Measurements from ENCODE around the gene ELMO1. TPM values are rescaled to one million over a fixed set of nuclear protein-coding genes. Genes with fewer than 3 reads are reported as not detected.

The ELMO1 gene
- total RNA-seq, 1 donor from 2014 or later = 127 TPM

DNA sequence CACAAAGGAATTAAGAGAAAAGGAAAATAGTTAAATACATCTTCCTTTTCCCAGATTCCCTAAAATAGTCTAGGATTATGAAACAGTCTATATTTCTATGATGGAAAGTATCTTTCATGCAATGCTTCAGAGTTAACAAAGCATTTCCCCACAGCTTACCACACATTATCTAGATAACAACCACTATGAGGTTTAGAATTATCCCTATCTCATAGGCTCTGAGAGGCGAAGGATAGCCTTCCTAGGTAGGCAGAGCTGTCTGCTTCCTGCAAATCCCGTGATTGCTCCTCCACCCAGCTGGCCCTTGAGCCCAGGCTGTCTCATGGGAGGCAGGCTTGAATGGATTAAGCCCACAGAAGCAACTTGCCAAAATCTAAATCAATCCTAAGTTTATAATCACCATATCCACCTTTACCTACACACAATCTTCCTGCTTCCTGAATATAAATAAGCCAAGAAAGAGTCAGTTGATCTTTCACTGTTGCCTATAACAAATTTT, 402.9 kb downstream of the ELMO1 start:
- intact Hi-C loops (cut with micrococcal nuclease) = no loop called here

DNA sequence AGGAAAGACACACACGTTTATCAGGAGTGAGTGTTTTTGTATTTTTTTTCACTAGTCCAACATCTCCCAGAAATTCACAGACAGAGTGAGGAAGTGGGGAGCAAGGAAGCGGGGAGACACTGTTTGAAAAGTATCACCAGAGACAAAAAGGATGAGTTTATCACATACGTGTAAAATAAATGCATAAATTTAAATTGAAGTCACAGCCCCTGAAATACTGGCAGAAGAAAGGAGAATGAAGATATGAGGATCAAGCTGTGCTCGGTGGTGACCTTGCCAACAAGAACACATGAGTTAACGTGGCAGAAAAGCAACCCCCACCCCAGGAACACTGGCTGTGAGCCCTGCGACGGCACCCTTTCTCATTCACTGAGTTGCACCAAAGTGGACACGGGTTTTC, 407.2 kb downstream of the ELMO1 start:
- intact Hi-C loops (cut with micrococcal nuclease) = no loop called here

DNA sequence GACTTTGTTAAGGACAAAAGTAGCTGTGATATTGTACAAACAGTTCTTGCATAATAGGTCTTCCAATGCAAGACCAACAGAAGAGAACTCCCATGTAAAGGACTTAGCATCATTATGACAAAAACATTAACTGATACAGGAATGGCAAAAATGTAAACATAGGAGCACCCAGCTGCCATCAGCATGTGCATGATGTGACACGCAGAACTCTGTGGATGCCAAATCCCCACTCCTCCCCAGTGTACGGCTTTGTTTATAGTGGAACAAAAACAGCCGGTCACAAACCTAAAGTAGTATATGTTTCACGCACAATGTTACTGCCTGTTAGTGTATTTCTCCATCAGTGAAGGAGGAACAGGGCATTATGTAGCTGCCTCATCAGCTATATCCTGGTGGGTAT, 408.3 kb downstream of the ELMO1 start:
- intact Hi-C loops (cut with micrococcal nuclease) = no loop called here

DNA sequence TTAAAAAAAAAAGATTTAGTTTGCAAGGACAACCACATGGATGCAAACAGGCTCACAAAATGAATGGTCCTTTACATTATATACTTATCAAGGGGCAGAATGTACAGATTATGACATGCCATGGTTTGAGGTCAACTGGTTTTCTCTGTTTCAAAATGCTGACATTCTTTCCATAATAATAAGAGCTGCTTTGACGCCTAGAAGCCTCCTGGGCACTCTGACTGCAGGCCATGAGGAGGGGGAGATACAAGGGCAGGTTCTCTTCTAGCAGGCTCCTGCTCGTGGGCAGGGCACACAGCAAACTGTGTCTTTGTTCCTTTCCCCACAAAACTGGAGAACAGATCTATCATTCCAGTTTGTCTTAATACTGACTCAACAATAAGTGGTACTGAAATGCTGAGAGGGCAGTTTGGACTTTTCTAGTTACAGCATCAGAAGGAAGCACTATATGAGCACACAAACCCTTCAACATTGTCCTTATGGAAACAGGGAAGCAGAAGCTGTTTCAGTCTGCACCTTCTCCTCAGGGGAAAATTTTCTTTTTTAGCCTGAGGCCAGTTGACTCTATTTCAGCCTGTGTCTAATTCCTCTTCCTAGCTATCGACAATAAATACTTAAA, 409.4 kb downstream of the ELMO1 start:
- intact Hi-C loops (cut with micrococcal nuclease) = no loop called here

DNA sequence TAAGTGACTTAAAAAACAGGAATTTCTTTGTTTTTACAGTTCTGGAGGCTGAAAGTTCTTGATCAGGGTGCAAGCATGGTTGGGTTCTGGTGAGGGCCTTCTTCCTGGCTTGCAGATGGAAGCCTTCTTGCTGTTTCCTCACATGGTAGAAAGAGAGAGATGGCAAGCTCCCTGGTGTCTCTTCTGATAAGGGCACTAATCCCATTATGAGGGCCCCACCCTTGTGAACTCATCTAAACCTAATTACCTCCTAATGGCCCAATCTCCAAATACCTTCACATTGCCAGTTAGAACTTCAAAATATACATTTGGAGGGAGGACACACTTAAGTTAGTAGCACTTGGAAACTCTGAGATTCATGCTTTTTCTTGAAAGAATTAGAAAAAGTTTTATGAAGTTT, 410.0 kb downstream of the ELMO1 start:
- intact Hi-C loops (cut with micrococcal nuclease) = no loop called here

DNA sequence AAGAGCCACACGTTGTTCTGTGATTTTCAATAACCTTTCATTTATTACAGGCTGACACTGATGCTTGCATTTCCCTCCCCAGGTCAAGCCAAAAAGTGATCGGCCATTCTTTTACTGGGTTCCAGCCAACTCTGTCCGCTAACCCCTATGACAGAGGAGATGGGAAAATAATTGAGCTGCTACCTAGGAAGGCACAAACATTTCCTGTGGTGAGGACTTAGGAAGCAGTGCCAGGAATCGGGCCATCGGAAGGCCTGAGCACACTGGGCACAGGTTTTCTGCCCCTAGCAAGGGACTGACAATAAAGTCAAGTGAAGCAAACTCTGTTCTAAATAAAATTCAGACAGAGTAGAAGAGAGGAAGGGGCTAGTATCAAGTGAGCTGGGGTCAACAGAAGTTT, 411.4 kb downstream of the ELMO1 start:
- intact Hi-C loops (cut with micrococcal nuclease) = no loop called here

DNA sequence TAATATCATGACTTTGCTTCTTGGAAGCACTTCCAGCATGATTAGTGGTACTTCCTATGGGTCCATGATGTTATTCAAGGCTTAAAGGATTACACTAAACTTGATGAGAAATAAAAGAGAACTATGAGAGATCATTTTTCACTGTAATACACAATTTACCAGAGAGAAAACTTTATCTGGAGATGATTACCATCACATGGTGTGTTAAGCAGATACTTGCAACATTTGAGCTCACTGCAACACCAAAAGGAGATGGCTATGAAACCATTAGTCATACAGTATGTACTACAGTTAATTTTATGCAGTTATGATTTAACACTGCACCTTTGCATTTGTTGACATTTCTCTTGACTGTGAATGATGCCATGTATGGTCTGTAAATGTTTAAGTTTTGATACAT, 413.0 kb downstream of the ELMO1 start:
- intact Hi-C loops (cut with micrococcal nuclease) = no loop called here

DNA sequence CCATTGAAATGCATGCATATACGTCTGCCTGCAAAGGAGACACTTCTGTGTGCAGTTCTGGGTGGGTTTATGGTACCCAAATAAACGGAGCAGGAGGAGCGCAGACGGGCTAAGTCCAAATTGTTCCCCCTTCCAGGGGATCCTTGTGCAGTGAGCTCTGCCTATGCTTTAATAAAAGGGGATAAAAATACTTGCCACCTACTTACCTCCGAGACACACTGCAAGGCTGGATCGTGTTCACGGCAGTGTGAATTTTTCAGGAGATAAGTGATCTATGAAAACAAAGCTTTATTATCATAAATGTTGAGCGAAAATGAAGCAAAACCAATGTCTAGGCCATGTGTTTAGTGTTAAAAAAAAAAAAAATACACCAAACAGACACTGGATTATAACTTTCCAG, 415.5 kb downstream of the ELMO1 start:
- intact Hi-C loops (cut with micrococcal nuclease) = loop anchor here (5.0 kb wide), 1 partner anchor 149 kb away; no protein-coding TSS in a partner anchor

DNA sequence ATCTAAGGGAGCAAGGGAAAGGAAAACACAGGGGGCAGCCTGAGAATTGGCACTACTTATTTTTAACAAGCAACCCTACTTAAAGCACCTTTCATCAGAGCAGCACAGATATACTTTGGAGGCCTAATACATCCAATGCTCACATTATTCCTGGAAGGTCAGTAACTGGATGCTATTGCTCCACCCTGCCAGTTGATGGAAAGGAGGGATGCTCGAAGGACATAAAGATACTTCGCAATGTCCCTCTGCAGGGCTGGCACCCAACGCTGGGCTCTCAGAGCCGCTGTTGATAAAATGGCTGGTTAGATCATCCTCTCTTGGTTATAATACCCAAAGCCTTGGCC, 416.4 kb downstream of the ELMO1 start:
- intact Hi-C loops (cut with micrococcal nuclease) = loop anchor here (1.0 to 5.0 kb wide), 2 partner anchors 150 to 348 kb away; no protein-coding TSS in a partner anchor

DNA sequence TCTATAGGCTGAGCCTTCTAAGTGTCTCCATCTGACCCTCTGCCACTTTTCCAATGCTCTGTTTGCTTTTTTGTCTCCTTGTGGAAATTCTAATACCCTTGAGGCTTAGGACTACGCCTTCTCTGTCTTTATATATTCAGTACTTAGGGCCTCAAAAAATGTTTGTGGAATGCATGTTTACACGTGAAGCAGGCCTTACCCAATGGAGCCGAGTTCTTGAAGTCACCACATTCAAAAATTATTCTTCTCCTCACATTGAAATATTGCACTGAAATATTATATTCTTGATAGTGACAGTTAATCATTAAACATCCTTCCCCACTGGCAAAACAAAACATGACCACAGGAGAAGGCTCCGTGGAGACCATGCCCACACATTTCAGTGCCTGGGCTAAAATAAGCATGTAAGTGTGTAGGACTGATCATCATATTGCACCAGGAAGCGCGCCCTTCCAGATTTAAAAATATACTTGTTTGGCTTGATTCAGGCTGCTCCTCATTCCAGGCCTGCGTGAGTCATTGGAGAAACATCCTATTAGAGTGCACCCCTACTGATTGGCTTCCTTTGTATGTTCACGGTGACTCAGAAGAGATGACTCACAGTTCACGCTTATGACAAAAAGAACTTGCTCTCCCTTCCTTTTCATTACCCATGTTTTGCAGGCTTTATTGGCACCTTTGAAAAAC, 416.9 kb downstream of the ELMO1 start:
- intact Hi-C loops (cut with micrococcal nuclease) = loop anchor here (1.0 to 5.0 kb wide), 2 partner anchors 151 to 347 kb away; no protein-coding TSS in a partner anchor

DNA sequence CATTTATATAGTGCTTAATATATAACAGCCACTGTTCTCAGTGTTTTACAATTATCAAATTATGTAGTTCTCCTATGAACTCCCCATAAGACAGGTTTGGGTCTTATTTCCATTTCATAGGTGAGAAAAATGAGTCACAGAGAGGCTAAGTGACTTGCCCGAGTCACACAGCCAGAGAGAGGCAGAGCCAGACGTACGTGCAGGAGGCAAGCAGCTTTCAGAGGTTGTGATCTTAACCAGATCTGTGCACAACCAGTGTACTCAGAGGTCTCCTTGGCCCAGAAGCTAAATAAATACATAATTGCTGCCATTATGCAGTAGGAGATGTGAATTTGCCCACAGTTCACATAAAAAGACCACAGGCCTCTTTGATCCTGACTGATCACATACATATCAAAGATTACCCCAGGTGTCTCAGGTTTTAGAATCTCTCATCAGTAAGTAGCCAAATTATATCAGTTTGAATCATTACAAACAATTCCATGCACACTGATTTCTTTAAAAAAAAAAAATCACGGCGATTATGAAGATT, 419.7 kb downstream of the ELMO1 start:
- intact Hi-C loops (cut with micrococcal nuclease) = no loop called here

DNA sequence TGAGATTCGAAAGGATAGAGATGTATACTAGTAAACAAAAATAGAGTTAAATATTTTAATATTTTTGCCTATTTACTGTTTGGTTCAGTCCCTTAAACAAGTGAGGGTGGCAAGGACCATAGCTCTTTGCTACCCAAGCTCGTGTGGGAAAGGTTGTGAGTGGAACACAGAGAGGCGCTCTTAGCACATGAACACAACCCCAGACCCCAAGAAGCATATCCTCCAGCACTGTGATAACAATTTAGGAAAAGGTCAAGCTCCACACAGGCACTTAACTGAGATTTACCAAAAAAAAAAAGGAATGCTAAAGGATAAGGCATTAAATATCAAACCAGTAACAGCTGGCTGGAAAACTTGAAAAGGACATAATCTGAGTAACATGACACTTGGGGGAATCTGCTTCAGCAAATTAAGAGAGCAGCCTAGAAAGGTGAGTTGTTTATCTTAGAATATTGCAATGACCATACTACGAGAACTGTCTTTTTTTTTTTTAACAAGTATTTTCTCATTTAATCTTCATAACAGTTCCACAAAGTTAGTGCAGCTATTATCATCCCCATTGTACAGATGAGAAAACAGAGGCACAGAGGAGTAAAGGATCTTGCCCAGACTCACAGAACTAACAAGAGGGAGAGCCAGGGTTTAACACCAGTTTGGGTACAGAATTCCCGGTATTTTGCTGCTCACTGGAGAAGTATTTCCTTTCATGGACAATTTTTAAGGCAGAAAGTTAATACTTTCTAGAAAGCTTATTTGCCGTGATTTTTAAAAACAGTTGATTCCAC, 420.9 kb downstream of the ELMO1 start:
- intact Hi-C loops (cut with micrococcal nuclease) = no loop called here

DNA sequence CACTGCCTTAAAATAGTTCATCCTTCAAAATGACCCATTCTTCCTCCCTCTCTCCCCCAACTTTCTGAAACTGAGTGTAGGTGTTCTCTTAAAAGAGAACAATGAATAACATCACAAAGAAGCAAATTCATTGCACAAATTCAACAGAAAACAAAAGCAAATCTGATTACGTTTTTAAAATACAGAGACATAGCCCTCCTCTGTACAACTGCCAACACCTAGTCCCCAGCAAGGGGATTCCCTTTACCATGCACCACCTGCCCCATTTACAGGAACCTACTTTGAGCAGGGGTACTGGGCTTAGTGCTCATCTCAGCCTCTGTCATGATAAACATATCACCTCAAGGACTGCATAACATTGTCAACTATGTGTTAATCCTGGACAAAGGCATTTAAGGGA, 421.6 kb downstream of the ELMO1 start:
- intact Hi-C loops (cut with micrococcal nuclease) = no loop called here

DNA sequence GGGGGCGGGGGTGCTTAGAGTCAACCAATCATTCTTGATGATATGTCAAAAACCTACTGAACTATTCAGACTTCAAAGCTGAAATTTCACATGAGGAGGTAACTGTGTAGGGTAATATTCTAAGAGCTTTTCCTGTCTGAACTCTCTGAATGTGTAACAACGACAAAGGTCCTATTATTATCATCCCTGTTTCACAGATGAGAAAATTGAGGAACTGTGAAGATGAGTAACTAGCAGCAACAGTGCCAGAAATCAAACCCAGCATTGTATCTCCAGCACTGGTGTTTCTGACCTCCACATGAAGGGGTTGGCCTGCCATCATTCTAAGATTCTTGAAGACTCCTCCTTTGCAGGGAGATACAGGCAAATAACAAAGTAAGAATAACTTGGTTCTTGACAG, 429.7 kb downstream of the ELMO1 start:
- intact Hi-C loops (cut with micrococcal nuclease) = no loop called here

DNA sequence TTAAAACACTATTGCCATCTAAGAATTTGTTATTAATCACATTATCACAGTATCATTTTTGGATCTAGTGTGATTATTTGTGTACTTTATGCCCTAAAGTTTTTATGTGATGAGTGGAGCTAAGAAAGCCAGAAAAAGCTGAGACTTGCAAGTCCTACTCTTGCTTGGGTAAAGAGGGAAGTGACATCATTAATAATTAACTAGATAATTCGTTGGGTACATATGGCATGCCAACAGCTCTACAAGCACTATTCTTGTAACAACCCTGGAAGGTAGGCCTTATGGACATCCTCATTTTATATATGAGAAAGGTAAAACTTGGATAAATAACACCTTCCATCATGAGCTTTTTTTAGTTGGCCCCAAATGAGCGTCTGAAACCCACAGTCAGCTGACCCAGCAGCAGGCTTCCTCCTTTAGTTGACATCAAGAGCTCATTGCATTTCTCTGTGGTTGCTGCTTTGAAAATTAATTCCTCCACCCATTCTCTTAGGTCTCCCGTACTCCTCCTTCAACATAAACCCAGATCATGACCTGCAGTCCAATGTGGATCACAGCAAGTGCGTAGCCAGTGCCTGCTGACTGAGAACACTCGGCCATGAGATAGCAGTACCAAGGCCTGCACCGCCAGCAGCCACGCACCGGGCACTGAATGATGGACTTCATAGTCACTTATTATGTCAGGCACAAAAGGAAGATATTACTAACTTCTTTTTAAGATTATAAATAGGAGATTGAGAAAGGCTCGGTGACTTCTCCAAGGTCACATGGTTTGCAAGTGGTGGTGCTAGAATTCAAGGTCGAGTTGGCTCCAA, 432.4 kb downstream of the ELMO1 start:
- intact Hi-C loops (cut with micrococcal nuclease) = no loop called here

DNA sequence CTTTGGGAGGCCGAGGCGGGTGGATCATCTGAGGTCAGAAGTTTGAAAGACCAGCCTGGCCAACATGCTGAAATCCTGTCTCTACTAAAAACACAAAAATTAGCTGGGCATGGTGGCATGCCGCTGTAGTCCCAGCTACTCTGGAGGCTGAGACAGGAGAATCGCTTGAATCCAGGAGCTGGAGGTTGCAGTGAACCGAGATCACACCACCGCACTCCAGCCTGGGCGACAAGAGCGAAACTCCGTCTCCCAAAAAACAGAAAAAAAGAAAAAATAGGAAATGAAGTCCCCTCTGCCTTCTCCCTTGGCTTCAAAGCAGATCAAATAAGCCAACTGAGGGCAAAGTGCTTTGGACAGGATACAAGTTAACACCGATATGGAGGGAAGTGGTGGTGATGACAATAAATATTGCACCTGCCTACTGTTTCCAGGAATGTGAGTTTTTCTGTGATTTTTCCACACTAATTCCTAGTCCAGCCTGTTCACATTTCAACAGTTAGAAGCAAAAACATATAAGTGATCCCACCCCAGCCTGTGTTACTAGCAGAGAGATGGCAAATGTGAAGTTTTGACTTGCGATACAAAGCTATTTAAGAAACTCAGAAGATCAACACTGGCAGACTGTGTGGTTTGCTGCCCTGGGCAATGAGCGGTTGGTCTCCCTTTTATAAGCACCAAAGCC, 433.2 kb downstream of the ELMO1 start:
- intact Hi-C loops (cut with micrococcal nuclease) = no loop called here

DNA sequence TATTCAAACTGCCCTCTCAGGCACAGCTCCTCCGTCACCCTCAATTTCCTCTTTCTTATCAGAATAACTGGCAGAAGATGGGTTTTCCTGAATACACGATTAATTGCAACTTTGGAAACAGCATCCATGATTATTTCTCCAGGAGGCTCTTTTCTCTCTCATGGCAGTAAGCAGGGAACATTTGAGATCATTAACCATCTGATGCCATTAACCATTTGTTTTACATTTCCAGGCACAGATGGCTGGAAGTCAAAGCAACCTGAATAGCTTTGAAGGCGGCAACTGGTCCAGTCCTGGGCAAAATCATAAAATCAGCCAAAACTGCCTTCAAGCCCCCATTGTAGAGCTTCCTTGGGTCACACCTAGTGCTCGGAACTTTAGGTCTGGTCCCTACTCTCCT, 434.9 kb downstream of the ELMO1 start:
- intact Hi-C loops (cut with micrococcal nuclease) = no loop called here

DNA sequence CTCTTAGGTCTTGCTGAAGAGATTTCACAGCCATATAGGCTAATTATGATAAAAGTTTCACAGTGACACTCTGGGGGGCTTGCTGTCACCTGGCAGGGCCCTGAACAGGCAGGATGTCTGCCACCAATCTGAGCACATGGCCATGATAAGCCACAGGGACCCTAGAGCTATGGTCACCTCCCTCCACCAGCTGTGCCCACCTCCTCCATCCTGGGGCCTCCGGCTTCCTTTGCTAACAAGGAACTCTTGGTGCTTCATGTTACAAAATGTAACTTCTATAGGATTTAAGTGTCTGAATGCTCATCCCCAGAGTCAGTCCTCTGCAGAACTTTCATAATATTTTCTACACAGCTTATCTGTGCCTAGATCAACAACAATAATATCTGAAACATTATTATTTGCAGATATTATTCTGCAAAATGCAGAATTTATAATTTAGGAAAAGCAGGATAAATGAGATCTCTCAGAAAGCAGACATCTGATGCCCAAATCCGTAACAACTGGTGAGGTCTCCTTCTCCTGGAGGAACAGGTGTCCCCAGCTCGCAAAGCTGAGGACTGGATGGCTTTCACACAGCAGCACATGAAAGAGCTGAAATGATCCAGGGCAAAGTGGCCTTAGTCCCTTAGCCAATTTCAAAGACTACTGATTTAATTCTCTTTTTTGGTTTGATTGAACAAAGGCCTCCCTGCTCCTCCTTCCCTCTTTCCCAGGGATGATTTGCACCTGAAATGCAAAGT, 437.3 kb downstream of the ELMO1 start:
- intact Hi-C loops (cut with micrococcal nuclease) = no loop called here

DNA sequence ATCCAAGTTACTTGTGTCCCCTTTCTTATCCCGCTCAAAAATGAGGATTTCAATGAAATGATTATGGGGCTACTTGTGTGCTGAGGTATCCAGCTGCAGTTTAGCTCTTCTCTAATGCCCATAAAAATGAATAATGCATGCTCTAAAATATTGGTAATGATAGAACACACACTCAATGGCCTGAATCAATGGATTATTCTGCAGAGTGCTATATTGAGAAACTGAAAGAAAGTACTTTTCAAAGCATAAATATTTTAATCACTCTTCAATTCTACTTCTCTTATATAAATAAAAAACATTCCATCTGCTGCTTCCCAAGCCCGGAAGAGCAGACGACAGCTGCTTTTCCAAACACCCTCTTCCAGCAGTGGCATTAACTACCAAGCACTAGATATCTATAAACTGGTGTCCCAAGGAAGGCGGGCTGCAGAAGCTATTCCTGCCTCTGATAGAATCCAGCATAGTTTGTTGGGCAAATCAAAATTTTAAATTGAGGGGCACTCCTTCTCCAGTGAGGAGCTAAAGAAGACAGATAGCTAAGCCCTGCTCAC, 439.5 kb downstream of the ELMO1 start:
- intact Hi-C loops (cut with micrococcal nuclease) = no loop called here

DNA sequence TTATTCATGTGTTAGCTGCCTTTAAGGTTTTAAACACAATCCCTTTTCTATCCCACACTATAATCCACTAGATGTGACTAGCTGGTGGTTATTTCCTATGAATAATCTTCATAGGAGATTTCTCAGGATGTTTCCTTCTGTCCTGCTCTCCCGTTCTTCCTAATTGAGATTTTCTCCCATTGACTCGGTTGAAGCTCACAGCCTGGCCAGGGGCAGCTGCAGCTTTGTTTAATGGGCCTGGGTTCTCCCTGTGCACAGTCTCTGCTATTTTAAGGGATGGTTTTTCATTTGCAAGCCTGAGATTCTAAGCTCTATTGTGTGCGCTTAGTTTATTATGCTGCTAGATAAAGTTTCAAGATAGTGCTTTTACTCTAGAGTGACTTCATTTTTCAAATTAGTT, 441.0 kb downstream of the ELMO1 start:
- intact Hi-C loops (cut with micrococcal nuclease) = no loop called here

Data from T-helper 1 cell treated with Interleukin-12 subunit alpha and Interleukin-12 subunit beta and Interleukin-4 antibody, amounts not matched to agents 30 ng/mL and 1 ng/mL, for 36 hours (primary cell).